ENCODE data around the gene GALNT17. TPM values are rescaled to one million over a fixed set of nuclear protein-coding genes. Genes with fewer than 3 reads are reported as not detected.

The GALNT17 gene
- total RNA-seq, 1 donor, result 0.18 TPM

DNA sequence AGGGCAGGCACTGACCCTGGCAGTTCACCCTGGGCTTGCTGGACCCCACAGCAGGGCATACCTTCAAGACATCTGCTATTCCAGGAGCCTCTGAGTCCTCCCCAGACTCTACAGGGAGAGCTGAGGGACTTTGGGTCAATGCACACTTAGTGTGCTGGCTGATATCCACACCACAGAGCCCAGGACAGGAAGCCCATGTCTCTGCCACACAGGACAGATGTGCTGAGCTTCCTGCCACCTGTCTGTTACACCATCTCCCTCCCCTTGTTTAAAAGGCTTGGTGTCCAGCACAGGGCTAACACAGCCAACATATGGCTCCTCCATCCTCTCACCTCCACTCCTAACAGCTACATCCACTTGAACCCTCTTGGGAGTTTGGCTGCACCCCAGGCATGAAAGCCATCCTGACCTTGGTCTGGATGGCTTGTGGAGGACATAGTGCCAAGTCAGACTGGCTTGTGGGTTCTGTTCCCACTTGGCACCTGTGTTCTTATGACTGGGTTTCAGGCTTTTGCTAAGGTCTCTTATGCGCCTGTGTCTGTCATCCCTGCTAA is 529.8 kb downstream of the GALNT17 start:
- TF ChIP-seq, protein P1, sequence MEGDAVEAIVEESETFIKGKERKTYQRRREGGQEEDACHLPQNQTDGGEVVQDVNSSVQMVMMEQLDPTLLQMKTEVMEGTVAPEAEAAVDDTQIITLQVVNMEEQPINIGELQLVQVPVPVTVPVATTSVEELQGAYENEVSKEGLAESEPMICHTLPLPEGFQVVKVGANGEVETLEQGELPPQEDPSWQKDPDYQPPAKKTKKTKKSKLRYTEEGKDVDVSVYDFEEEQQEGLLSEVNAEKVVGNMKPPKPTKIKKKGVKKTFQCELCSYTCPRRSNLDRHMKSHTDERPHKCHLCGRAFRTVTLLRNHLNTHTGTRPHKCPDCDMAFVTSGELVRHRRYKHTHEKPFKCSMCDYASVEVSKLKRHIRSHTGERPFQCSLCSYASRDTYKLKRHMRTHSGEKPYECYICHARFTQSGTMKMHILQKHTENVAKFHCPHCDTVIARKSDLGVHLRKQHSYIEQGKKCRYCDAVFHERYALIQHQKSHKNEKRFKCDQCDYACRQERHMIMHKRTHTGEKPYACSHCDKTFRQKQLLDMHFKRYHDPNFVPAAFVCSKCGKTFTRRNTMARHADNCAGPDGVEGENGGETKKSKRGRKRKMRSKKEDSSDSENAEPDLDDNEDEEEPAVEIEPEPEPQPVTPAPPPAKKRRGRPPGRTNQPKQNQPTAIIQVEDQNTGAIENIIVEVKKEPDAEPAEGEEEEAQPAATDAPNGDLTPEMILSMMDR (IDR thresholded peaks at IDR 0.05; ENCODE audit: insufficient read depth, low read length), result no peak
- no peak for DNase-seq (ENCODE audit: low read depth)
- H3K4me3 ChIP-seq (ENCODE audit: low read depth, low read length), result no peak overlapping the region

DNA sequence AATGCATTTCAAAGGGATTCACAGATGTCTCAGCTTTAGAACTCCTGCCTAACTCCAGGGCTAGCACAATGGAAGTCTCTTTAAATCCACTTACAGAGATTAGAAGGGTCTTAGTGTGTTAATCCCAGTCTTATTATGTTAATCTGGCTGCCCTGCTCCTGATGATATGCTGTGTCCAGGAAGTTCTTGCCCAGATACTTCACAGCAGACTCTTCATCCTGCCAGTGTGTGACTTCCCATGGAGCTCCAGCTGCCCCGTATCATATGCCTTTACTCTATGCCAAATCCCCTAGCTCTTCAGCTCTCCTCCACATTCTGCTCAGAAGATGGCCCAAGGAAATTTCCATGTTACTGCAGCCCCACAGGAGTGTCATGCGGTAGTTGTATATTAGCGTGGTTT is 533.8 kb downstream of the GALNT17 start:
- TF ChIP-seq, protein P1 (IDR thresholded peaks at IDR 0.05; ENCODE audit: insufficient read depth, low read length), result no peak
- no peak overlapping the region for H3K4me3 ChIP-seq (ENCODE audit: low read depth, low read length)
- no peak for DNase-seq (ENCODE audit: low read depth)

DNA sequence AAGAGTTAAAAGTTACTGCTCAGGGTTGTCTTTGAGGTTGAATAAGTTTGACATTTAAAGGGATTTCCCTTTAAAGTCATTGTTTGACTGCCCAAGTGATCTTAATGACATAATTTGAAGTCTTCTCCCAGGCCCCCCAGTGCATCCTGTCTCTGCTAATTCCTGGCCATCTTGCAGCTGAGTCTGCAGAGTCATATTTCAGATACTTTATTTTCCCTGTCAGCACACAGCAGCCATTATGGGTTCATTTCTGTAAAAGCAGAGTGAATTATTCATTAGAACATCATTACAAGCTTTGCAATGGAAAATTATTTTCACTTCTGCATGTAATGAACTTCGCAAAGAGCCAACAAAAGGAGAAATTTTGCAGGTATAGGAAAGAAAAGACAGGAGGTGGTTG is 536.6 kb downstream of the GALNT17 start:
- DNase-seq (ENCODE audit: low read depth), result no peak
- TF ChIP-seq, protein P1 (IDR thresholded peaks at IDR 0.05; ENCODE audit: insufficient read depth, low read length), result no peak
- H3K4me3 ChIP-seq (ENCODE audit: low read depth, low read length), result no peak overlapping the region

DNA sequence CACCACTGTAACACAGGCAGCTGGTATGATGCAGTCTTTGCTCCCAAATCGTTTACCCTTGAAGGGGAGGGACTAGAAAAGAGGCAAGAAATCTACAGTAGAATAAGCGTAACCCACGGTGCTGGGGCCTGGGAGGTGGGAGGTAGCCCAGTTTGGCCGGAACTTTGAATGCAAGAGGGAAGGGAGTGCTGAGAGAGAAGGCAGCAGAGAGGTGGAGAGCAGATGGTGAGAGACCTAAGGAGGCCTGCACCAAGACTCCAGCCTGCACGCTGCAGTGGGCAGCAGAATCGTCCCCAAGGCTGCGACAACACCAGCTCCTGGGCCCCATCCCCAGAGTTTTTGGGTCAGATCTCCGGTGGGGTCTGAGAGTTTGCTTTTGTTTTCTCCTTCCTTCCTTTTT is 547.5 kb downstream of the GALNT17 start:
- TF ChIP-seq, protein P1 (IDR thresholded peaks at IDR 0.05; ENCODE audit: insufficient read depth, low read length), result no peak
- no peak for DNase-seq (ENCODE audit: low read depth)
- no peak overlapping the region for H3K4me3 ChIP-seq (ENCODE audit: low read depth, low read length)

DNA sequence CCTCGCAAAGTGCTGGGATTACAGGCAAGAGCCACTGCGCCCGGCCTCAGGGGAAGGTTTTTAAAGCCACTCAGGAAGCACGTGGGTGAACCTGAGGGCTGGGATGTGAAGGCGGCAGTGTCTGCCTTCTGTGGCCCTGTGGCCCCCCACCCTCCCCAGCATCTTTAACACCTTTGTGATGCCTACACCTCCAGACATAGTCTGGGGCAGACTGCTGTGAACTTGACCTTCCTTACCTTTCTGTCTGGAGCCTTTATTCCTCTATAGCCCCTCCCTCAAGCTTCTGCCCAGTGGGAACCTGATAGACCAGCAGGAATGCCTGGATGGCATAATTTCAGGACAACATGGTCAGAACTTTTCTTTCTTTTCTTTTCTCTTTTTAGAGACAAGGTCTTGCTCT is 550.2 kb downstream of the GALNT17 start:
- no peak for DNase-seq (ENCODE audit: low read depth)
- TF ChIP-seq, protein P1 (IDR thresholded peaks at IDR 0.05; ENCODE audit: insufficient read depth, low read length), result no peak
- H3K4me3 ChIP-seq (ENCODE audit: low read depth, low read length), result no peak overlapping the region

DNA sequence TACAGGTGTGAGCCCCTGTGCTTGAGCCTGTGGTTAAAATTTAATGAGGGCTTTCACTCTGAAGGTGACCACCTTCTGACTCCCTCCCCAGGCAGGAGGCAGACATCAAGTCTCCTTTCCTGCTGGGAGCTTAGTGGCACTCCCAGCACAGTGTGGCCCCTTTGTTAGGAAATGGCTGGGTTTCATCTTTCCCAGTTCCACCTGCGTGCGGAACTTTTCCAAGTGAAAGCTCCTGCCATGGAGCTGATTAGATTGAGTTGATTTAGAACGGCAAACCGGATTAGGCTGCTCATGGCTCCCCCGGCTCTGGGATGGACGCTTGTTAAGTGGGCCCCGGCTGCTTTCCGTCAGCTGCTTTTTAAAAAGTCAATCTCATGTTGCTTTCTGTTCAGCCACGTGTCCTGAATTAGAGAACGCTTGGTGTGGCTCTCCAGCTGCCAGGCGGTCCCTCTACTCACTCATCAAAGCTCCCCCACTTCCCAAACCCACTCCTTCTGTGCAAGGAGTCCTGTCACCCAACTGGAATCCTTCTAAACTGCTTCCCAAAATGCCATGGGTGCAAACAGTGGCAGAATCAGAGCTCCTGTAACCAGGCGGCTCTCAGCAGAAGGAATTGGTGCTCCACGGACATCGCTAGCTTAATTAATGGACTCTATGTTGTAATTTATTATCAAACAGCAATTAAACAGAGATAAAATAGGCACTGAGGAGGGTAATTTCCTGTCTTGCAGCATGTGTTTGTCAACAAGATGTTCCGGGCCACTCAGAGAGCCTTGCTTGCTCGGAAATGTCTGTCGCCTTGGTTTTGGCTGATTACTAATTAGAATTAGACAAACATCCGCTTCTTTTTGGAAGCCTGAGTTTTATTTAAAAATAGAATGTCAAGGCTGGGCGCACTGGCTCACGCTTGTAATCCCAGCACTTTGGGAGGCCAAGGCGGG is 551.2 kb downstream of the GALNT17 start:
- H3K4me3 ChIP-seq (ENCODE audit: low read depth, low read length), result no peak overlapping the region
- TF ChIP-seq, protein P1 (IDR thresholded peaks at IDR 0.05; ENCODE audit: insufficient read depth, low read length), result no peak
- no peak for DNase-seq (ENCODE audit: low read depth)

Measured in fibroblast of the aortic adventitia (primary cell).